Measurements from ENCODE around the gene TMEM107.

DNA sequence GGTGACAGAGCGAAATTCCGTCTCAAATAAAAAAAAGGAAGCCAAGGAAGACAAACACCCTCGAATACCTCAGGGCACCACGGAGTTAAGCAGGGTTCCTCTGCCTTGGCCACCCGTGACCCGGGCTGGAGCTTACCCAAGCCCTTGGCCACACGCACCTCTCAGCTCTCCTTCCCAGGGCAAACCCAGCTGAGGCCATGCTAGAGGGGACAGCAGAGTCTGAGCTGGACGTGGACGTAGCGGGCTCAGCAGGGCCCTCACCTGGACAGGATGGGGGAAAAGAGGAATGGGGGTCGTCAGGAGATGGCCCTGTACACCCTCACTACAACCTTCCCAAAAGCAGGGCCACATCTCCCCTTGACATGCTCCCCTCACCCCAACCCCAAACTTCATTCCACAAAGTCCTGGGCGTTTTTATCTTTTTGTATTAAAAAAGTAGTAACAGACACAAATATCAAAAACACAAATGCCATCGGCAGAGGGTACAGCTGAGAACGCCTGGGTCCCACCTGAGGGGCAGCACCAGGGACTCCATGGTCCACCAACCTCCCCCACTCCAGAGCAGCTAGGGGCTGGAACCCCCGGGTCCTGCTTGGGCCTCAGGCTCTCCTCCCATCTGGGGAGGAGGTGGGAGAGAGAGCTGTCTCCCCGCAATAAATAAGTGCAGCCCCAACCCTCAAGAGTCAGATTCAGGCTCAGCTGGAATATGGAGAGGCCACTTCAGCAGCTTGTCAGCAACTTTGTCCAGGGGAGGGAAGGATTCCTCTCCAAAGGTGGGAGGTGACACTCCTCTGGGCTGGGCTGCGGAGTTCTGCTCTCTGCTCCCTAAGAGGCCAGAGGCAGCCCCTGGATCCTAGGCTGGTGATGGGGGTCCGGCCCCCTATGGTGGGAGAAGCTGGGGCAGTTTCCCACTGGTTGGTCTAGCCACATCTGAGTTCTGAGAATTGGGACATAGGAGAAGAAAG lies 35.8 kb downstream of the TMEM107 start:
- TF ChIP-seq, protein P1, sequence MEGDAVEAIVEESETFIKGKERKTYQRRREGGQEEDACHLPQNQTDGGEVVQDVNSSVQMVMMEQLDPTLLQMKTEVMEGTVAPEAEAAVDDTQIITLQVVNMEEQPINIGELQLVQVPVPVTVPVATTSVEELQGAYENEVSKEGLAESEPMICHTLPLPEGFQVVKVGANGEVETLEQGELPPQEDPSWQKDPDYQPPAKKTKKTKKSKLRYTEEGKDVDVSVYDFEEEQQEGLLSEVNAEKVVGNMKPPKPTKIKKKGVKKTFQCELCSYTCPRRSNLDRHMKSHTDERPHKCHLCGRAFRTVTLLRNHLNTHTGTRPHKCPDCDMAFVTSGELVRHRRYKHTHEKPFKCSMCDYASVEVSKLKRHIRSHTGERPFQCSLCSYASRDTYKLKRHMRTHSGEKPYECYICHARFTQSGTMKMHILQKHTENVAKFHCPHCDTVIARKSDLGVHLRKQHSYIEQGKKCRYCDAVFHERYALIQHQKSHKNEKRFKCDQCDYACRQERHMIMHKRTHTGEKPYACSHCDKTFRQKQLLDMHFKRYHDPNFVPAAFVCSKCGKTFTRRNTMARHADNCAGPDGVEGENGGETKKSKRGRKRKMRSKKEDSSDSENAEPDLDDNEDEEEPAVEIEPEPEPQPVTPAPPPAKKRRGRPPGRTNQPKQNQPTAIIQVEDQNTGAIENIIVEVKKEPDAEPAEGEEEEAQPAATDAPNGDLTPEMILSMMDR (IDR thresholded peaks at IDR 0.05): no peak
- no peak for TF ChIP-seq POLR2A (IDR thresholded peaks at IDR 0.05)
